ENCODE measurements around the gene ZNF322.

GRCh38 chr6:26659042-26659999, at the start of gene ZNF322:
- TF ChIP-seq POLR2AphosphoS5 (IDR thresholded peaks at IDR 0.05; ENCODE audit: low read depth, low read length) = peak; percentile 83
- TF ChIP-seq CTCF (IDR thresholded peaks at IDR 0.05) = no peak
